Kidney tubule cell (primary cell): ENCODE data around the gene CD82.

Experiments used
- DNase-seq: peaks from one replicate; pipeline ENCODE4 v3.0.0-alpha.2; 2018; ENCODE audit warnings: low spot score

The CD82 gene

GRCh38 chr11:44565211-44565952 lies at the start of gene CD82:
CD82 (plus strand) TSS chr11:44565663; CDS start chr11:44594663, 29,000 bp downstream.
- DNase-seq: peak; percentile 99

GRCh38 chr11:44516688-44517507 lies 48.6 kb upstream of the CD82 start:
- DNase-seq: no peak

GRCh38 chr11:44517541-44517940 lies 47.9 kb upstream of the CD82 start:
- no peak for DNase-seq

- no peak for DNase-seq
Measured at GRCh38 chr11:44518968-44519550, 46.4 kb upstream of the CD82 start.

GRCh38 chr11:44519989-44520737 lies 45.3 kb upstream of the CD82 start:
- no peak for DNase-seq

- DNase-seq: no peak
Measured at GRCh38 chr11:44521148-44521547, 44.3 kb upstream of the CD82 start.

- no peak for DNase-seq
Measured at GRCh38 chr11:44522294-44522693, 43.2 kb upstream of the CD82 start.

GRCh38 chr11:44524346-44524745 lies 41.1 kb upstream of the CD82 start:
- no peak for DNase-seq

GRCh38 chr11:44524751-44525201 lies 40.7 kb upstream of the CD82 start:
- DNase-seq: no peak

- DNase-seq: no peak
Measured at GRCh38 chr11:44525473-44526252, 39.8 kb upstream of the CD82 start.

- no peak for DNase-seq
Measured at GRCh38 chr11:44526438-44526837, 39.0 kb upstream of the CD82 start.

- DNase-seq: no peak
Measured at GRCh38 chr11:44527476-44527875, 38.0 kb upstream of the CD82 start.

- DNase-seq: no peak
Measured at GRCh38 chr11:44528103-44528502, 37.4 kb upstream of the CD82 start.

GRCh38 chr11:44528581-44528980 lies 36.9 kb upstream of the CD82 start:
- no peak for DNase-seq

- no peak for DNase-seq
Measured at GRCh38 chr11:44529895-44530412, 35.5 kb upstream of the CD82 start.

- no peak for DNase-seq
Measured at GRCh38 chr11:44530413-44531115, 34.9 kb upstream of the CD82 start.

GRCh38 chr11:44531116-44531504 lies 34.4 kb upstream of the CD82 start:
- no peak for DNase-seq

GRCh38 chr11:44531636-44532035 lies 33.8 kb upstream of the CD82 start:
- no peak for DNase-seq

- DNase-seq: no peak
Measured at GRCh38 chr11:44532809-44533208, 32.7 kb upstream of the CD82 start.

GRCh38 chr11:44533921-44534711 lies 31.3 kb upstream of the CD82 start:
- no peak for DNase-seq
